Fibroblast of villous mesenchyme (primary cell): ENCODE data around the gene ZFPM1. TPM values are rescaled to one million over a fixed set of nuclear protein-coding genes. Genes with fewer than 3 reads are reported as not detected.

Experiments
- DNase-seq: peaks from one replicate; pipeline ENCODE4 v3.0.0-alpha.2; 2010; ENCODE audit warnings: low read depth
- H3K4me3 ChIP-seq: 2 replicates; pipeline ENCODE4 v1.5.1; 2011; ENCODE audit warnings: low read depth, mild to moderate bottlenecking, low read length
- CTCF ChIP-seq: IDR thresholded peaks from 2 replicates; pipeline ENCODE4 v1.5.1; 2012; ENCODE audit warnings: low read depth, mild to moderate bottlenecking, low read length; ENCODE audit not compliant: insufficient read depth
- total RNA-seq: library from RNA; depleted of rRNA; stranded (reverse); fragments of >200 nt; gene quantifications from 2 replicates; pipeline ENCODE4 v1.2.3, GENCODE V29; 2012

ZFPM1 gene
- total RNA-seq, 1 donor: 2.6 TPM

DNA sequence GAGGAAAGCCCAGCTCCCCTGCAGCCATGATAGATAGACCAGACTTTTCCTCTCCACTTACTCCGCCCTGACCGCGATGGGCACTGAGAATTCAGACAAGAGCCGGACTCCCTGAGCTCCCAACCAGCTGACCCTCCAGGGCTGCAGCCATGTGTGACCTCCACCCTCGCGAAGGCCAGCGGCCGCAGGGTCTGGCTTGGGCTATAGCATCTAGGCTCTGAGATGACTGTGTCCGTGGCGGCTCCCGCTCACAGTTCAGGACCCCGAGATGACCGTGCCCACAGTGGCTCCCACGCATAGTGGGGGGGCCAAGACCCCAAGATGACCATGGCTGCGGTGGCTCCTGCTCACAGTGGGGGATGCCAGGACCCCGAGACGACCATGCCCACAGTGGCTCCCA is 18.0 kb downstream of the ZFPM1 start:
- DNase-seq: no peak
- TF ChIP-seq CTCF: no peak
- H3K4me3 ChIP-seq: no peak overlapping the region

DNA sequence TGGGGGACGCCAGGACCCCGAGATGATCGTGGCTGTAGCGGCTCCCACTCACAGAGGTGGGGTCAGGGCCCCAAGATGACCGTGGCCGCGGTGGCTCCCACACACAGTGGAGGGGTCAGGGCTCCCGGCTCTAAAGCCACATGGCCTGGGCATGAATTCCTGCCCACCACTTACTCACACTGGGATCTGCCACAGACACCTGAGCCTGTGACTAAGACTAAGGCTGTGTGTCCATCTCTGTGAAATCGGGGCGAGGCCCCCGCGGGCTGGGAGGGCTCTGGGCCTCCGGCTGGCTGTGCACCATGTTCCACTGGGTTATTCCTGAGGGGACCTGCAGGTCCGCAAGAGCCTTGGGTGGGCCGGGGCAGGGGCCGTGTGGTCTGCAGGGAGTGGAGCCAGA is 18.5 kb downstream of the ZFPM1 start:
- H3K4me3 ChIP-seq: no peak overlapping the region
- DNase-seq: no peak
- TF ChIP-seq CTCF: no peak

DNA sequence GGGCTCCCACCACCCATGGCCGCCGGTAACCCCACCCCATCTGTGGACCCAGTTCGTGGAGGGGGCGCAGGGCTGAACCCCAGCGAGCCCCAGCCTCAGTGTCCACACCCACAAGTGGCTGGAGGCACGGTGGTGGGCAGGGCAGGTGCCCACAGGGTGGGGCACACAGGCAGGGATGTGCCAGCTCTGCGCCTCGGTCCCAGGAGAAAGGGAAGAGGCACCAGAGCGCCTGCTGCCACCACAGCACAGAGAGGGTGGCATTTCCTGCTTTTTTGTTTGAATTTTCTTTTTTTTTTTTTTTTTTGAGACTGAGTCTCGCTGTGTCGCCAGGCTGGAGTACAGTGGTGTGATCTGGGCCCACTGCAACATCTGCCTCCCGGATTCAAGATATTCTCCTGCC is 19.0 kb downstream of the ZFPM1 start:
- TF ChIP-seq CTCF: no peak
- no peak for DNase-seq
- H3K4me3 ChIP-seq: no peak overlapping the region

- TF ChIP-seq CTCF: no peak
- H3K4me3 ChIP-seq: no peak overlapping the region
Measured at GRCh38 chr16:88472637-88473205, 19.6 kb downstream of the ZFPM1 start.

DNA sequence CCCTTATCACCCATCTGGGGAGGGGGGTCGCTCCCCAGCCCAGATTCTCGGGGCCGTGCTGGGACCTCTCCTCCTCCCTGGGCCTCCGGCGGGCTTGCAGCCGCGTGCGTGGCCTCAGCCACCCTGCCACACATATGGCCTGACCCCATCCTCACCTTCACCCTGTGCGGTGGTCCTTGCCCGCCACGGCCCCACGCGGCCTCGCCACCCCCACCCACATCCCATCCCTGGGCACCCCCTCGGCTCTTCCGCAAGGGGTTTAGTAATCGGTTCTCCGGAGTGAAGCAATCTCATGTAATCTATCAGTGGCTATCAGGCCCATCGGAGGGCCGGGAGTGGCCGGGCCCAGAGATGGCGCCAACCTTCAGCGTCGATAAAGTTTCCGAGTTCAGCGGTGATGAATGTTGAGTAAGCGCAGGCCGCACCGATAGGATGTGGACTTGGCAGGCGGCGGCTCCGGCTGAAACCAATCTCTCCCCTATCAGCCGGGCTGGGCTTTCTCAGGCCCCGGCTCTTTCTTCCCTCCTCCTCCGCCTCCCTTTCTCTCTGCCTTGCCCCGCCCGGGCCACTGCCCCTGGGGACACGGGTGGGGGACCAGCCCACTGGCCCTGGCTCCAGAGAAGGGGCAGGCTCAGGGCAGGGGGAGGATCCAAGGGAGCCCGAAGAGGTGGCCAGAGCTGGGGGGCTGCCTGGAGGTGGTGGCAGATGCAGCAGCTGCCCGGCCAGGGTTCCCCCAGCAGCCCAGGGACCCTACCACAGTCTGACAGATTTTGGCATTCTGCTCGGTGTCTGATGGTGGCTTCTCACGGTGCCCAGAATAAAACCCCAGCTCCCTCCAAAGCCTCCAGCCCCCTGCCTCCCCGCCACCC is 20.8 kb downstream of the ZFPM1 start:
- TF ChIP-seq CTCF: no peak
- peak overlapping the region; percentile 27 for H3K4me3 ChIP-seq
- peak; percentile 87 for DNase-seq

More at GRCh38 chr16:88472637-88473205, 19.6 kb downstream of the ZFPM1 start:
- peak; percentile 46 for DNase-seq

DNA sequence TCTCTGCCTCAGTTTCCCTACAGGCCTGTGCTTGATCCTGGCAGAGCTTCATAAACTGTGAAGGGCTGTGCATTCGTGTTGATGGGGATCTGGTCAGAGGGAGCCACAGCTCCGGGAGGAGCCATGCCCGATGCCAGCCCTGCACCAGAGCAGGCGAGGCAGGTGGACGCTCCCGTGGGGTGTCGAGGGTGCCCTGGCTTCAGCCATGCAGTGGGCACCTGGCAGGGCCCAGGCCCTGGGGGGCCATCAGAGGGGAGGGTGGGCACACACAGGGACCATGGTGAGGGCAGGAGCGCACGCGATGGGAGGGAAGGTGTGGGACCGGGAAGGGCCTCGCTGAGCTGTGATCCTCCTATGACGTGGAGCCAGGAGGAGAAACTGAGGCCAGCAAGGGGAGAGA is 22.0 kb downstream of the ZFPM1 start:
- no peak for DNase-seq
- TF ChIP-seq CTCF: no peak
- H3K4me3 ChIP-seq: no peak overlapping the region
